NOMO-1 (cell line): ENCODE measurements around the gene PALM.
"Not testable (repeated sequence)": the region's sequence is repeated elsewhere in the genome, so short reads cannot be mapped to it uniquely, and the experiment has no call there.

Source experiments
- DNase-seq, 2 experiments: peaks; one replicate each; lab custom pipeline; 2025; ENCODE audit not compliant: unreplicated experiment in 2 of 2; lab: John Stamatoyannopoulos, UW

Gene PALM

DNA sequence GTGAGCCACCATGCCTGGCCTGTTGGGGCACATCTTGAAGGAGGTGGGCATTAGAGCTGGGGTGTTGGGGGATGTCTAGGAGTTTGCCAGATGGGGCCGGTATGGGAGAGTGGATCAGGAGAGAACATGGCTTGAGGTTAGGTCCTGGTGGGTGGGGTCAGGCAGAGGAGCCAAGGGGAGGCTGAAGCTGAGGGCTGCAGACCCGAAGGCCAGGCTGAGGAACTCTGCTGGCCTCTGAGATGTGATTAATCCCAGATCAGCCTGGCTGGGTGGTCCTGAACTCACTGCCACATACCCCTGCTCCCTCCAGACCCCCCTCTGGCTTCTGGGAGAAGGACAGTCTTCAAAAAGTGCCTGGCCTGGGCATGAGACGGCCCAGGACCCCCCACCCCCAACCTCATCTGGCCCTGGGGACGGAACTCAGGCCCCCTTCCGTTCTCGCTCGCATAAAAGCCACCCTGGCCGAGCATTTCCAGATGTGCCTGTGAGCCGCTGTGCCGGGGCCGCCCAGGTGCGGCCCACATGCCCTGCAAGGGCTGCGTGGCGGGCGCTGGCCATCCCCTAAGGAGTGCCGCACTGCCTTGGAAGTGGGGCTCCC lies 29.8 kb upstream of the PALM start:
- DNase-seq: no peak

DNA sequence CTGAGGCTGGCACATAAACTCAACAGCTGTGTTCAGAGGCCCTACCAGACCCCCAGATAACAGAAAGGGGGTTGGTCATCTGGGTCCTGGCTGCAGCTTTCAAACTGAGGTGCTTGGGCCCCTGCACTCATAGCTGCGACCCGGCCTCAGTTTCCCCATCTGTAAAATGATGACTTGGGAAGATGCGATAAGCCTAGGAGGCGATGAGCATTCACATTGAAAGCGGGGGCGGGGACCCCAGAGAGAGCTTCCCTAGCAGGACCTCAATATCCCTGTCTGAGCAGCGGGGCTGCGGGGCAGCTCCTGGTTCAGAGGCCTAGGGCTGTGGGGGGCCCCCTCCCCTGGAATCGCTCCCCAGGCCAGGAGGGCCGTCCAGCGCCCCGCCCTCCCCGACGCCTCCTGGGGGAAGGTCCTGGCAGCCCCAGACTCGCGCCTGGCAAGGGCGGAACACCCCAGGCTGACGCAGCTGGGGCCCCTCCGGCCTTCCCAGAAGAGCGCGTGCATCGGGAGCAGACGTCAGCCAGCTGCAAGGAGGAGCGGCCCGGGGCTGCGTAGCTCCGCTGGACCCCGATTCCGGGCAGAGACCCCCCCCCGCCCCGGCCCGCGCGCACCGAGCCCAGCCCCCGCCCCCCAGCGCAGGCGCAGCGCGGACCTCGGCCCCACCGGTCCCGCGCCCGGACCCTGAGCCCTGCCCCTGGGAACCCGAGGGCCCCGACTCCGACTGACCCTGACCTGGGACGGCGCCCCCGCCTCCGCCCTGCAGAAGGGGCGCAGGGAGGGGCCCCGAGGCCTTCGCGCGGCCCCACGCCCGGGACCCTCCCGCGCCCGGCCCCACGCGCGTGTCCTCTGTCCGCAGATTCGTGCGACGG lies 29.1 kb upstream of the PALM start:
- peak; percentile 22 to 24 for DNase-seq

DNA sequence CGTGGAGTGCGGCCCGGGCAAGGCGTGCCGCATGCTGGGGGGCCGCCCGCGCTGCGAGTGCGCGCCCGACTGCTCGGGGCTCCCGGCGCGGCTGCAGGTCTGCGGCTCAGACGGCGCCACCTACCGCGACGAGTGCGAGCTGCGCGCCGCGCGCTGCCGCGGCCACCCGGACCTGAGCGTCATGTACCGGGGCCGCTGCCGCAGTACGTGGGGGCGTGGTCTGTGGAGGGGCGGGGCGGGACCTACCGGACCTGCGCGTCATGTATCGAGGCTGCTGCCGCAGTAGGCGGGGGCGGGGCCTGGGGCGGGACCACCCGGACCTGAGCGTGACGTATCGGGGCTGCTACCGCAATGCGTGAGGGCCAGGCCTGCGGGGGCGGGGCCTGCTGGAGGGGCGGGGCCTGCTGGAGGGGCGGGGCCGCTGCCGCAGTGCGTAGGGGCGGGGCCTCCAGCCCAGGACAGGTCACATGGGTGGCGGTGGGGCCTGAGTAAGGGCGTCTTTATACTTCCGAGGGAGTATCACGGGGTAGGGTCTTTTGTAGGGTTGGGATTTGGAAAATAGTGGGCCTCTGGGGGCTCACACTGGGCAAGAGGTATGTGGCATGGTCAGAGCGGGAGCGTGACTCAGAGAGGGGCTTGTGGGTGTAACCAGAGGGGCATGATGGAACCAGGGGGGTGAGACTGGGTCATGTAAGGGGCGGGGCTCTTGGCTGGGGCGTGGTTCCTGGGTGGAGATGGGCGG lies 28.3 kb upstream of the PALM start:
- peak; percentile 95 to 98 for DNase-seq

DNA sequence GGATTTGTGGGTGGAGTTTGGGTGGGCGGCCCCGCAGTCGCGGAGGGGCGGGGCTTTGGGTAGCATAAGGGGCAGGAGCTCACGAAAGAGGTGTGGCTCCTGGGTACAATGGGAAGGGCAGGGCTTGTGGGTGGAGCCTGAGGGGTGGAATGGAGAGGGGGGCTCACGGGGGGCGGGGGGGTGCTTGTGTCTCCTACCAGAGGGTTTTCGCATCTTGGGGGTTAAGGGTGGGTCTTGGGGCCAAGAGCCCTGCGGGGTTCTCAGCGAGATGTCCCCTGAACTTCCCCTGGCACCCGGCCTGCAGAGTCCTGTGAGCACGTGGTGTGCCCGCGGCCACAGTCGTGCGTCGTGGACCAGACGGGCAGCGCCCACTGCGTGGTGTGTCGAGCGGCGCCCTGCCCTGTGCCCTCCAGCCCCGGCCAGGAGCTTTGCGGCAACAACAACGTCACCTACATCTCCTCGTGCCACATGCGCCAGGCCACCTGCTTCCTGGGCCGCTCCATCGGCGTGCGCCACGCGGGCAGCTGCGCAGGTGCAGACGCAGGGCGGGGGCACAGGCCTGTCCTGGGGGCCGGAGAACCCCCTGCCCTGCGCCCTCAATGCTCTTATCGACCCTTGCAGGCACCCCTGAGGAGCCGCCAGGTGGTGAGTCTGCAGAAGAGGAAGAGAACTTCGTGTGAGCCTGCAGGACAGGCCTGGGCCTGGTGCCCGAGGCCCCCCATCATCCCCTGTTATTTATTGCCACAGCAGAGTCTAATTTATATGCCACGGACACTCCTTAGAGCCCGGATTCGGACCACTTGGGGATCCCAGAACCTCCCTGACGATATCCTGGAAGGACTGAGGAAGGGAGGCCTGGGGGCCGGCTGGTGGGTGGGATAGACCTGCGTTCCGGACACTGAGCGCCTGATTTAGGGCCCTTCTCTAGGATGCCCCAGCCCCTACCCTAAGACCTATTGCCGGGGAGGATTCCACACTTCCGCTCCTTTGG lies 27.4 kb upstream of the PALM start:
- DNase-seq: peak in 1 of 2 experiments; percentile 91

DNA sequence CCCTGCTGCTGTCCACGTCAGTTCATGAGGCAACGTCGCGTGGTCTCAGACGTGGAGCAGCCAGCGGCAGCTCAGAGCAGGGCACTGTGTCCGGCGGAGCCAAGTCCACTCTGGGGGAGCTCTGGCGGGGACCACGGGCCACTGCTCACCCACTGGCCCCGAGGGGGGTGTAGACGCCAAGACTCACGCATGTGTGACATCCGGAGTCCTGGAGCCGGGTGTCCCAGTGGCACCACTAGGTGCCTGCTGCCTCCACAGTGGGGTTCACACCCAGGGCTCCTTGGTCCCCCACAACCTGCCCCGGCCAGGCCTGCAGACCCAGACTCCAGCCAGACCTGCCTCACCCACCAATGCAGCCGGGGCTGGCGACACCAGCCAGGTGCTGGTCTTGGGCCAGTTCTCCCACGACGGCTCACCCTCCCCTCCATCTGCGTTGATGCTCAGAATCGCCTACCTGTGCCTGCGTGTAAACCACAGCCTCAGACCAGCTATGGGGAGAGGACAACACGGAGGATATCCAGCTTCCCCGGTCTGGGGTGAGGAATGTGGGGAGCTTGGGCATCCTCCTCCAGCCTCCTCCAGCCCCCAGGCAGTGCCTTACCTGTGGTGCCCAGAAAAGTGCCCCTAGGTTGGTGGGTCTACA lies 25.9 kb upstream of the PALM start:
- DNase-seq: no peak

DNA sequence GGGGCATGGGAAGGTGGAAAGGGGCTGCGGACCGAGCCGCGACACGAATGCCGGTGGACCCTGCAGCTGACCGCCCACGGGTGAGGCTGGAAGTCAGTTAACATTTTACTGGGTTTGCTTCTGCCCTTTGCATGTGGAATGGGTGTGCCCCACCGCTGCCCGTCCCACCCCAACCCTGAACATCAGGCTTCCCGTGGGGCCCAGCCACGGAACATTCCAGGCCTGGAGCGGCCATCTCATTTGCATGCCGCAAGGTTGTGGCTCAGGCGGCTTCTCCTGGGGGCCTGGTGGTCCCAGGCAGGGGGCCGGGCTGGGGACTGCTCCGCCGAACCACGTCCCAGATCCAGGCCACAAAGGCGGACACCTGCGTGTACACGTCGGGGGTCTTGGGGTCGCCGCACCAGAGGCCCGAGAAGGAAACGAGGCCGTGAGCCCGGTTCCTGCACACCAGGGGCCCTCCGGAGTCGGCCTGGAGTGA lies 23.2 kb upstream of the PALM start:
- no peak for DNase-seq

DNA sequence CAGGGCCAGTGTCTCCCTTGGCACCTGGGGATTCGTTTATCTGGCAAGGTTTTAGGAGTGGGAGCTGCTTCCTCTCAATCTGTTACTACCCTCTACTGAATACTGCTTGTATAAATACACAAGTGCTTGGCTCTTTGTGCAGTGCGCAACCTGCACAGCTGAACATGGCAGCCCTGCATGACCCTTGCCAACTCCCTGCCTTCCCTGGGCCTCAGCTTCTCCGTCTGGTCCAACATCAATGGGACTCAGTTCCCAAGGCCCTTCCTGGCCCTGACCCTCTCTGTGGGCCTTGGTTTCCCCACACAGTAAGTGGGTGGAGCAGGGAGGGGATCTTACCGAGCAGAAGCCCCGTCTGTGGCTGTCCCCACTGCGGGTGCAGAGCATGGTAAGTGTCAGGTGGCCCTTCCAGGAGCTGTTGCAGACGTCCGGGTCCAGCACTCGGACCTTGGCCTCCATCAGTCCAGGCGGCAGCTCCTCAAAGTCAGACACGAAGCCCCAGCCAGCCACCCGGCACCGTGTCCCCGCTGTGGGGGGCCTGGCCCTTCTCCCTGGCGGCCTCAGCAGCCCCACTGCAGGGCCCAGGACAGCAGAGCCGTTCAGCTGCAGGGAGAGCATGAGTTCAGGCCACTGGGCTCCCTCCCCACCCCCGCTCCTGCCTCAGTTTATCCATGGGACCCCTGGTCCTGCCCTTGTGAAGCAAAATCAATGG lies 22.0 kb upstream of the PALM start:
- no peak for DNase-seq

DNA sequence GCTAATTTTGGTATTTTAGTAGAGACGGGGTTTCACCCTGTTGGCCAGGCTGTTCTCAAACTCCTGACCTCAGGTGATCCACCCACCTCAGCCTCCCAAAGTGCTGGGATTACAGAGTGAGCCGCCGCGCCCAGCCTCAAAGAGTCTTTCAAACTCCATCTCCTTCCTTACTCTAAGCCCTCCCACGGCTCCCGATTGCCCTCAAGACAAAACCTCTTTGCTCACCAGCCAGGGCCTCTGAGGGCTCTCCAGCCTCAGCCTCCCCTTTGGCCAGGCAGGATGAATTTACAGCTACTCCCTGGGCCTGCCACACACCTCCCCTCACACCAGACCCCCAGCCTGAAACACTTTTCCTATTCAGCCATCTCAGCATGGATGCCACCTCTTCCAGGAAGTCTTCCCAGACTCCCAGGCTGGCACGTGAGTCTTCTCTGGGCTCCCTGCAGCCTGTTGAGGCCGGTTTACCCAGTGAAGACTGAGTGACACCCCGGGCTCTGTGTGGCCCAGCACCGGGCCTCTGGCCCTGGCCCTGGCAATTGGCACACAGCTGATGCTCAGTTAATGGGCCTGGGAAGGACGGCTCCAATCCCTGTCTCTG lies 21.1 kb upstream of the PALM start:
- no peak for DNase-seq

DNA sequence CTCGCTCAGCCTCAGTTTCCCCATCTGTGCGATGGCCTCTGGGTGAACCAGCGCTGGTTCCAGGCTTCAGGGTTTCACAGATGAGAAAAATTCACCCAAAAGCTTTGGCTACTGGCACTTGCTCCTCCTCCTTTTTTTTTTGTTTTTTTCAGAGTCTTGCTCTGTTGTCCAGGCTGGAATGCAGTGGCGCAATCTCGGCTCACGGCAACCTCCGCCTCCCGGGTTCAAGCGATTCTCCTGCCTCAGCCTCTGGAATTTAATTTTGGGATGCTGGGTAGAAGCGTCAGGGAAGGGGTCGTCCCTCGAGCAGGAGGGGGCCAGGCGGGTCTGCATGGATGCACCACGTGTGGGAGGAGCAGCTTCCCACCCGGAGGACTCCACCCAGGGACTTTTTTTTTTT lies 20.5 kb upstream of the PALM start:
- no peak for DNase-seq

DNA sequence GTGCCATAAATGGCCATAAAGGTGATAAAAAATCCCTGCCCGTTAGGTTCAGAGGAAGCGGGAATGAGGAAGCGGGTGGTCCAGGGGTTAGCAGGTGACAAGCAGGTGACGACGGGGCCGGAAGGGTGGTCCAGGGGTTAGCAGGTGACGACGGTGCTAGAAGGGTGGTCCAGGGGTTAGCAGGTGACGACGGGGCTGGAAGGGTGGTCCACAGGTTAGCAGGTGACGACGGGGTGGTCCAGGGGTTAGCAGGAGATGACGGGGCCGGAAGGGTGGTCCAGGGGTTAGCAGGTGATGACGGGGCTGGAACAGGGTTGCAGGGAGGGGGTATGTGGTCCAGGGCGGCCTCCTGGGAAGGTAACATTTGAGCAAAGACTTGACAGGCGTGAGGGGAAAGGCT lies 19.7 kb upstream of the PALM start:
- DNase-seq: no peak

DNA sequence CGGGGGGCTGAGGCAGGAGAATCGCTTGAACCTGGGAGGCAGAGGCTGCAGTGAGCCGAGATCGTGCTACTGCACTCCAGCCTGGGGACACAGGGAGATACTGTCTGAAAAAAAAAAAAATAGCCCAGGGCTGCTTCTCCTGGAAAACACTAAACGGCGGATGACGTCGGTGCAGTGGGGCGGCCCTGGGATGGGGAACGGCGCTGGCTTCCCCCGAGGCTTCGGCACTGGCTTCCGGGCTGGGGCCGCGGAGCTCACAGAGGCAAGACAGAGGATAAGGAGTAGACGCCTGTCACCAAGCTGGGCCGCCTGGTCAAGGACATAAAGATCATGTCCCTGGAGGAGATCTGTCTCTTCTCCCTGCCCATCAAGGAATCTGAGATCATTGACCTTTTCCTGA lies 18.5 kb upstream of the PALM start:
- no peak for DNase-seq

DNA sequence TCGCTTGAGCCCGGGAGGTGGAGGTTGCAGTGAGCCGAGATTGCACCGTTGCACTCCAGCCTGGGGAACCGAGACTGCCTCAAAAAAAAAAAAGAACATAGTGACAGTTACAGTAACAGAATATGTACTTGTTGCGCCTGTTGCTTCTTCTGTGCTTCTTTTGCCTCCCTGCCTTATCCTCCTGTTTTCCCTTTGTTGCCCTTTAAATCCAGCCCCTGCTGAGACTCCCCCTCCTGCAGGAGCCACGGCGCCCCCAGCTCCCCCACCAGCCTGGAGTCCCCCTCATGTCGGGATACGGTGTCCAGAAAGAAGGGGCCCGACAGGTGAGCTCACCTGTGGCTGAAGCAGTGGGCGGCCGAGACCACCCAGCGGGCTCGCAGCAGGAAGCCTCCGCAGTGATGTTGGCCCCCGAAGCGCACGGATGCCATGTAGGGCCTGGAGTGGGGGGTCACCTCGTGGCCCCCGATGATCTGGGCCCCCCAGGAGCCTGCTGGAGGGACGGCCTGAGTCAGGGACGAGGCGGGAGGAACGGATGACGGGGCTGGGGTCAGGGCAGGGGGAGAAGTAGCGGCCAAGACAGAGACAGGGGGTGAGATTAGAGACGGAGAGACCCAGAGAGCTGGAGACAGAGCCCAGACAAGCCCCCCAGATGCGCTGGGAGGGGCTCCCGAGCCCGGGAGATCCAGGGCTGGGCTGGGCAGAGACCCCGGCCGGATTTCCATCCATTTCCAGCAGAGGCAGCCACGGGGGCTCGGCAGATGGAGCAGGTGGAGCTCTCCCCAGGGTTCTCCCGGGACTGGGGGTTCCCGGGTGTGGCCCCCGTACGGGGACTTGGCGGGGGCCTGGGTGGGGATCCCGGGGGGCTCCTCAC lies 14.0 kb upstream of the PALM start:
- no peak for DNase-seq

DNA sequence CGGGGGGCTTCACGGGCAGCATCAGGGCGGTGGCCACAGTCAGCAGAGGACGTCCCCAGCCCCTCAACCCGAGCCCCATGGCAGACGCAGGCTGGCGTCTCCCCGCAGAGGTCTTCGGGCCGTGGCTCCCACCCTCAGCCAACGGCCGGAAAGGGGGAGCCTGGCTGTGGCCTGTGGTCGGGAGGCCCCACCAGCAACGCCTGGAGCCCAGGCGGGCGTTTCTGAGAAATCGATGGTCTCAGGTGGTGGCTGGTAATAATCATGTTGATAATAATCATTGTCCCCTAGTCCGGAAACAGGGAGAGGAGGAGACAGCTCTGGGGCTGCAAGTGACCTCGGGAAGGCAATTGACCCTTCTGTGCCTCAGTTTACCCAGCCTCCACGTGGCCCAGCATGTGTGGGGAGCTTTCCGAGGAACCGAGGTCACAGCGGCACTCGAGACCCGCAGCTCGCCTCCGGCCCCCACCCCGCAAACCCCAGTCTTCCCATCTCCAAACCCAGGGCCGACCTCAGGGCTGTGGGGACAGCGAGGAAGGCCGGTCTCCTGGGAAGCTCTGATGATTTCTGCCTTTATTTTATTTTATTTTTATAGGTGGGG lies 13.3 kb upstream of the PALM start, which contains the start of gene PRSS57:
Gene PRSS57 (minus strand): TSS at position 101 of the 598 bp plus-strand sequence. CDS start 22 bp downstream, at position 79.
- DNase-seq: peak; percentile 28 to 59

DNA sequence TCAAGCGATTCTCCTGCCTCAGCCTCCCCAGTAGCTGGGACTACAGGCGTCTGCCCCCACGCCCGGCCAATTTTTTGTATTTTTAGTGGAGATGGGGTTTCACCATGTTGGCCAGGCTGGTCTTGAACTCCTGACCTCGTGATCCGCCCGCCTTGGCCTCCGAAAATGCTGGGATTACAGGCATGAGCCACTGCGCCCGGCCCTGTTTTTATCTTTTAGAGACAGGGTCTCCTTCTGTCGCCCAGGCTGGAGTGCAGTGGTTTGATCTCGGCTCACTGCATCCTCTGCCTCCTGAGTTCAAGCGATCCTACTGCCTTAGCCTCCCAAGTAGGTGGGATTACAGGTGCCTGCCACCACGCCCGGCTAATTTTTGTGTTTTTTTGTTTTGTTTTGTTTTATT lies 10.2 kb upstream of the PALM start:
- not testable (repeated sequence) for DNase-seq

DNA sequence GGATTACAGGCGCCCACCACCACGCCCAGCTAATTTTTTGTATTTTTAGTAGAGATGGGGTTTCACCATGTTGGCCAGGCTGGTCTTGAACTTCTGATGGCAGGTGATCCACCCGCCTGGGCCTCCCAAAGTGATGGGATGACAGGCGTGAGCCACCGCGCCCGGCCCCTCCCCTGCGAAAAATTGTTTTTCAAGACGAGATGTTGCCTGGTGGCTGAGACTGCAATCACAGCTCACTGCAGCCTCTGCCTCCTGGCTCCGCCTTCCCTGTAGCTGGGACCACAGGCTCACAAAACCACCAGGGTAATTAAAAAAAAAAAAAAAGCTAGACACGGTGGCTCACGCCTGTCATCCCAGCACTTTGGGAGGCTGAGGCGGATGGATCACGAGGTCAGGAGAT lies 8.8 kb upstream of the PALM start:
- peak; percentile 68 to 76 for DNase-seq

DNA sequence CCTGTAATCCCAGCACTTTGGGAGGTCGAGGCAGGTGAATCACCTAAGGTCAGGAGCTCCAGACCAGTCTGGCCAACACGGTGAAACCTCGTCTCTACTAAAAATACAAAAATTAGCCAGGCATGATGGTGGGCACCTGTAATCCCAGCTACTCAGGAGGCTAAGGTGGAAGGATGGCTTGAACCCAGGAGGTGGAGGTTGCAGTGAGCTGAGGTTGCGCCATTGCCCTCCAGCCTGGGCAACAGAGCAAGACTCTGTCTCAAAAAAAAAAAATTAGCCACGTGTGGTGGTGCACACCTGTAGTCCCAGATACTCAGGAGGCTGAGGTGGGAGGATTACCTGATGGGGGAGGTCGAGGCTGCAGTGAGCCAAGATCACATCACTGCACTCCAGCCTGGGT lies 5.9 kb upstream of the PALM start:
- not testable (repeated sequence) for DNase-seq

DNA sequence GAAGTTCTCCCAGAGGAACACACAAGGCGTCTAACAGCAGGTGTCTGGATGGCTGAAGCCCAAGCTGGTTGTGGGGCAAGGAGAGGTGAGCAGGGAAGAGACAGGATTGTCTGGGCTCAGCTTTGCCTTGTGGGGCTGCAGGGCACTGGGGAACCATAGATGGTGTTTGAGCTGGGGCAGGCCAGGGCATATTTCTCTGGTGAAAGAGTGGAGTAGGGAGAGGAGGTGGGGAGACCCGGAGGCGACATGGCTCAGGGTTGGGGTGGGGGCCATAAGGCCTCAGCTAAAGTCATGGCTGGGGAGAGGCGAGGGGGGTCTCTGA lies 5.4 kb upstream of the PALM start:
- no peak for DNase-seq
